ENCODE measurements around the gene LRR1.

- TF ChIP-seq CTCF (IDR thresholded peaks at IDR 0.05): no peak
- no peak for TF ChIP-seq POLR2A (IDR thresholded peaks at IDR 0.05)
- TF ChIP-seq POLR2AphosphoS5 (IDR thresholded peaks at IDR 0.05): no peak
These were observed 13.9 kb downstream of the LRR1 start for GRCh38 chr14:49612671-49613070.
